GM06990 (cell line): ENCODE measurements around the gene ZBTB37.

Experiments
- DNase-seq: peaks from one replicate; pipeline ENCODE4 v3.0.0-alpha.2; 2011; ENCODE audit not compliant: insufficient read length; ENCODE audit errors: extremely low read depth
- H3K27me3 ChIP-seq: replicated peaks from 2 replicates; pipeline ENCODE4 v1.6.0; 2011; ENCODE audit warnings: low read length; ENCODE audit not compliant: control insufficient read depth, insufficient read depth
- H3K36me3 ChIP-seq: 2 replicates; pipeline ENCODE4 v1.5.1; 2011; ENCODE audit warnings: low read length; ENCODE audit not compliant: control insufficient read depth, insufficient read depth
- H3K4me3 ChIP-seq: replicated peaks from 2 replicates; pipeline ENCODE4 v1.5.1; 2011; ENCODE audit warnings: low read depth, mild to moderate bottlenecking, control low read depth, low read length
- TF ChIP-seq, protein P1 (sequence below): IDR thresholded peaks from 2 replicates; pipeline ENCODE4 v1.5.1; 2011; ENCODE audit warnings: low read length, control low read depth, mild to moderate bottlenecking, inconsistent platforms; ENCODE audit not compliant: insufficient read depth, poor library complexity, severe bottlenecking

ZBTB37 gene

DNA sequence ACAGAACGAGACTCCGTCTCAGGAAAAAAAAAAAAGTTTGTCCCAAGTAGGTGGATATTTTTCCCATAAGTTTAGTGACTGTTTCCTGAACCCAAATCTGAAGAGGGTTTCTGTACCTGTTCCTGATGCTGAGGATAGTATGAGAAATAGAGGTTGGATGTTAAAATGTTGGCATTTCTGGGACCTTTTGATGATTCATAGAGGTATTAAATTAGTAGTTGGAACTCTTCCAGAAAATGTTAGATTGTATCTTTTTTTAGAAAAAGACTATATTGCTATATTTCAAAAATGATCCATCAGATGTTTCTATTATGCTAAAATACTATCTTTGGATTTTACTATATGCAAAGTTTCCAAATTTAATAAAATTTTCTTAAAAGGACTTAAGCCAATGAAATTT is 40.6 kb upstream of the ZBTB37 start:
- no peak for DNase-seq
- Histone ChIP-seq H3K36me3 (no peaks in the 10 kb centered on the region; the same call in 1 of the 2 replicates), H3K27me3 (no peaks in the 10 kb centered on the region), H3K4me3 (no peak overlapping the region)
- TF ChIP-seq, protein P1, sequence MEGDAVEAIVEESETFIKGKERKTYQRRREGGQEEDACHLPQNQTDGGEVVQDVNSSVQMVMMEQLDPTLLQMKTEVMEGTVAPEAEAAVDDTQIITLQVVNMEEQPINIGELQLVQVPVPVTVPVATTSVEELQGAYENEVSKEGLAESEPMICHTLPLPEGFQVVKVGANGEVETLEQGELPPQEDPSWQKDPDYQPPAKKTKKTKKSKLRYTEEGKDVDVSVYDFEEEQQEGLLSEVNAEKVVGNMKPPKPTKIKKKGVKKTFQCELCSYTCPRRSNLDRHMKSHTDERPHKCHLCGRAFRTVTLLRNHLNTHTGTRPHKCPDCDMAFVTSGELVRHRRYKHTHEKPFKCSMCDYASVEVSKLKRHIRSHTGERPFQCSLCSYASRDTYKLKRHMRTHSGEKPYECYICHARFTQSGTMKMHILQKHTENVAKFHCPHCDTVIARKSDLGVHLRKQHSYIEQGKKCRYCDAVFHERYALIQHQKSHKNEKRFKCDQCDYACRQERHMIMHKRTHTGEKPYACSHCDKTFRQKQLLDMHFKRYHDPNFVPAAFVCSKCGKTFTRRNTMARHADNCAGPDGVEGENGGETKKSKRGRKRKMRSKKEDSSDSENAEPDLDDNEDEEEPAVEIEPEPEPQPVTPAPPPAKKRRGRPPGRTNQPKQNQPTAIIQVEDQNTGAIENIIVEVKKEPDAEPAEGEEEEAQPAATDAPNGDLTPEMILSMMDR, result no peak

- no peak overlapping the region for H3K4me3 ChIP-seq
- TF ChIP-seq, protein P1, result no peak
- H3K27me3 ChIP-seq, result no peaks in the 10 kb centered on the region
- no peaks in the 10 kb centered on the region; the same call in none of the 2 replicates for H3K36me3 ChIP-seq
- no peak for DNase-seq
These were observed 35.4 kb upstream of the ZBTB37 start for GRCh38 chr1:173832748-173833147.

GRCh38 chr1:173852105-173852504 is 16.1 kb upstream of the ZBTB37 start:
- Histone ChIP-seq H3K4me3 (no peak overlapping the region), H3K36me3 (peaks cover 2% of the 10 kb centered on the region), H3K27me3 (no peaks in the 10 kb centered on the region)
- TF ChIP-seq, protein P1, result no peak
- DNase-seq, result no peak

DNA sequence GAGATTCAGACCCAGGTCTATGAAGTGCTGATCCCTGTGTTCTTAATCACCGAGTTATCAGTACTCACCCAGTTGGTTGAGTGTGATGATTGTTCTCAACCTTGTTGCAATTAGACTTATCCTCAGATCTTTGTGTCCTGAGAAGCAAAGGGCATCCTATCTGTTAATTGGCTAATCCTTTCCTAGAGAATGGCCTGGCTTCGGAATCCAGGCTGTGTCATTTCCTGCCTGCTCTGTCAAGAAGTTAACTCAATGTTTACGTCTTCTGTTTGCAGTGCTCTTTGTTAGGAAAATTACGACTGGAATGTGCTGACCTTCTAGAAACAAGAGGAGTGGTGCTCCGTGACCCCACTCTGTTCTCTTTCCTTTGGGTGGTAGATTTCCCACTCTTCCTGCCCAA is 15.1 kb upstream of the ZBTB37 start:
- peaks cover 4% of the 10 kb centered on the region for H3K36me3 ChIP-seq
- no peak for DNase-seq
- TF ChIP-seq, protein P1, result no peak
- H3K4me3 ChIP-seq, result no peak overlapping the region
- no peaks in the 10 kb centered on the region for H3K27me3 ChIP-seq

DNA sequence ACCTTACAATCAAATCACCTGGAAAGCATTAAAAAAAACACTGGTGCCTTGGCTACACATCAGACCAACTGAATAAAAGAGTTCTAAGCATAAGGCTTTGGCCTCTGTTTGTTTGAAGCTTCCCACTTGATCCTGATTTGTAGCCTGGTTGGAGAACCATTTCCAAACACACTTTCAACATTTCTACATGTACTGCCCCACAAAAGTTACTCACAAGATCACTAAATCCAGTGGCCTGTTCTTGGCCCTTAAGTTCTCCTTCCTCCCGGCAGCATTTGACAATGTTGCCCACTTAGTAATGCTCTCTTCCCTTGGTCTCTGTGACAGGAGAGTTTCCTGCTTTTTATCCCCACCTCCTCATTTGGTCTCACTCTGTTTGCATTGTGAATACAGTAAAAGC is 12.2 kb upstream of the ZBTB37 start:
- no peak for DNase-seq
- no peaks in the 10 kb centered on the region for H3K27me3 ChIP-seq
- H3K36me3 ChIP-seq, result peaks cover 4% of the 10 kb centered on the region
- no peak overlapping the region for H3K4me3 ChIP-seq
- TF ChIP-seq, protein P1, result no peak

GRCh38 chr1:173856903-173857302 is 11.3 kb upstream of the ZBTB37 start:
- no peak overlapping the region for H3K4me3 ChIP-seq
- DNase-seq, result no peak
- TF ChIP-seq, protein P1, result no peak
- no peaks in the 10 kb centered on the region for H3K27me3 ChIP-seq
- H3K36me3 ChIP-seq, result peaks cover 4% of the 10 kb centered on the region
